MCF 10A (cell line): Measurements from ENCODE around the gene BPHL. TPM values are rescaled to one million over a fixed set of nuclear protein-coding genes. Genes with fewer than 3 reads are reported as not detected.

ENCODE experiments used
- BruUV-seq: library from RNA; stranded (reverse); fragments of 400-500 nt; replicated peaks from 2 replicates; lab custom pipeline; 2021; lab: Mats Ljungman, UMichigan
- CTCF ChIA-PET: fragments of 300-600 bp; sonication (Branson Sonifier 250); formaldehyde crosslinking; extraction: SDS; loops from one replicate; lab custom pipeline; 2021; ENCODE audit warnings: antibody characterized with exemption, inconsistent platforms; lab: Yijun Ruan, JAX
- POLR2A ChIA-PET: fragments of 300-600, 350-650 bp; sonication (Branson Sonifier 250); formaldehyde crosslinking; extraction: SDS; loops from one replicate; lab custom pipeline; 2020; ENCODE audit warnings: antibody characterized with exemption, inconsistent platforms; lab: Yijun Ruan, JAX
- DNase-seq: peaks from one replicate; pipeline ENCODE4 v3.0.0-alpha.2; 2018; ENCODE audit not compliant: unreplicated experiment
- H3K27ac Mint-ChIP-seq: one replicate; pipeline ENCODE4 v1.8.0; 2022; ENCODE audit warnings: mild to moderate bottlenecking, low read depth, mixed read lengths; ENCODE audit not compliant: unreplicated experiment
- H3K27me3 Mint-ChIP-seq: one replicate; pipeline ENCODE4 v1.8.0; 2022; ENCODE audit warnings: mixed read lengths; ENCODE audit not compliant: insufficient read depth, unreplicated experiment
- H3K36me3 Mint-ChIP-seq: one replicate; pipeline ENCODE4 v1.8.0; 2022; ENCODE audit warnings: mild to moderate bottlenecking, moderate library complexity, mixed read lengths; ENCODE audit not compliant: insufficient read depth, unreplicated experiment
- H3K4me1 Mint-ChIP-seq: one replicate; pipeline ENCODE4 v1.8.0; 2022; ENCODE audit warnings: mixed read lengths; ENCODE audit not compliant: insufficient read depth, unreplicated experiment
- H3K4me3 Mint-ChIP-seq: one replicate; pipeline ENCODE4 v1.8.0; 2022; ENCODE audit warnings: mild to moderate bottlenecking, moderate library complexity, mixed read lengths; ENCODE audit not compliant: unreplicated experiment
- H3K9me3 Mint-ChIP-seq: one replicate; pipeline ENCODE4 v1.8.0; 2022; ENCODE audit warnings: mixed read lengths; ENCODE audit not compliant: unreplicated experiment
- intact Hi-C: fragments of 100-400 bp; cut with micrococcal nuclease; formaldehyde crosslinking; loops from 2 replicates; pipeline ENCODE4 v1.14.1; 2022
- total RNA-seq: library from RNA; stranded (reverse); gene quantifications from 2 replicates; pipeline ENCODE4 v1.2.3, GENCODE V29; 2022
- TF ChIP-seq, protein P1 (sequence below): fragments of 200-600 bp; IDR thresholded peaks from one replicate; pipeline ENCODE4 v1.8.0; 2022; ENCODE audit warnings: antibody characterized with exemption, mild to moderate bottlenecking; ENCODE audit not compliant: unreplicated experiment

BPHL gene
- total RNA-seq, 1 experiment from 2014 or later: 13.2 TPM

DNA sequence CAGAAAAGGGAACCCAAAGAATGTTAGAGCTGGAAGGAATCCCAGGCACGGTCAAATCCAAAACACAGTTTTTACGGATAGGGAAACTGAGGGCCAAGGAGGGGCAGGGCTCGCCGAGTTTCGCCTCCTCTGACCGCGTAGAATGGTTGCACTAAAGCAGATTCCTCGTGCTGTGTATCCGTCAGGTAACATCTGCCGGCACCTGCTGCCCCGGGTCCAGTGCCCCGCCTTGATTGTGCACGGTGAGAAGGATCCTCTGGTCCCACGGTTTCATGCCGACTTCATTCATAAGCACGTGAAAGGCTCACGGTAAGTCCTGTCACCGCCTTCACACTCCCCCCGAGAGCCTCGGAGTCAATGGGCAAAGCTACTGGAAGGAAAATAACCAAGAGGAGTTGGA lies 21.7 kb downstream of the BPHL start:
- DNase-seq: no peak
- no TSS peak for BruUV-seq
- Mint-ChIP-seq H3K4me1 (peaks cover 13% of the 10 kb centered on the region), H3K36me3 (peaks cover 33% of the 10 kb centered on the region), H3K27me3 (no peaks in the 10 kb centered on the region), H3K27ac (no peak overlapping the region), H3K9me3 (no peaks in the 10 kb centered on the region), H3K4me3 (no peak overlapping the region)
- intact Hi-C loops: no loop called here
- TF ChIP-seq, protein P1, sequence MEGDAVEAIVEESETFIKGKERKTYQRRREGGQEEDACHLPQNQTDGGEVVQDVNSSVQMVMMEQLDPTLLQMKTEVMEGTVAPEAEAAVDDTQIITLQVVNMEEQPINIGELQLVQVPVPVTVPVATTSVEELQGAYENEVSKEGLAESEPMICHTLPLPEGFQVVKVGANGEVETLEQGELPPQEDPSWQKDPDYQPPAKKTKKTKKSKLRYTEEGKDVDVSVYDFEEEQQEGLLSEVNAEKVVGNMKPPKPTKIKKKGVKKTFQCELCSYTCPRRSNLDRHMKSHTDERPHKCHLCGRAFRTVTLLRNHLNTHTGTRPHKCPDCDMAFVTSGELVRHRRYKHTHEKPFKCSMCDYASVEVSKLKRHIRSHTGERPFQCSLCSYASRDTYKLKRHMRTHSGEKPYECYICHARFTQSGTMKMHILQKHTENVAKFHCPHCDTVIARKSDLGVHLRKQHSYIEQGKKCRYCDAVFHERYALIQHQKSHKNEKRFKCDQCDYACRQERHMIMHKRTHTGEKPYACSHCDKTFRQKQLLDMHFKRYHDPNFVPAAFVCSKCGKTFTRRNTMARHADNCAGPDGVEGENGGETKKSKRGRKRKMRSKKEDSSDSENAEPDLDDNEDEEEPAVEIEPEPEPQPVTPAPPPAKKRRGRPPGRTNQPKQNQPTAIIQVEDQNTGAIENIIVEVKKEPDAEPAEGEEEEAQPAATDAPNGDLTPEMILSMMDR: no peak
- ChIA-PET CTCF (interaction anchor here (0.7 to 2.2 kb wide), 5 partner anchors 11 to 112 kb away, joined by 3 to 10 read pairs (median 6); partner anchors contain the start of gene TUBB2A), POLR2A (interaction anchor here (1.2 kb wide), 1 partner anchor 76 kb away, joined by 3 read pairs; no protein-coding TSS in a partner anchor)

DNA sequence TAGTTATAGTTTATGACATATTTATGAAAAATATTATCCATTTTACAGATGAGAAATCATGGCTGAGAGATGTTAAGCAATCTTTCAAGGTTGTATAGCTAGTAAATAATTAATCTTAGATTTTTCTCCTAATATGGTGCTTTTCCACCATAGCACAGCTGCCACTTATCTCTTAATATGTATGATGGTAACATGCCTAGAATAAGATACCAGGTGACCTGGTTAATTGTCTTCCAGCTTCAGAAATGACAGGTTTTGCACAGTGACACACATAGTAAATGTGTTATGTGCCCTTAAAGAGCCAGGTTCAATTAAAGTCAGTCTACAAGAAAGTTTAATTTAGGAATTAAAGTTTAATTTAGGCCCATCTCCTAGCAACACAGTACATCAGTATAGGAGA lies 24.0 kb downstream of the BPHL start:
- TF ChIP-seq, protein P1: no peak
- no TSS peak for BruUV-seq
- Mint-ChIP-seq H3K4me1 (peaks cover 13% of the 10 kb centered on the region), H3K27me3 (no peaks in the 10 kb centered on the region), H3K36me3 (peaks cover 24% of the 10 kb centered on the region), H3K4me3 (no peak overlapping the region), H3K9me3 (no peaks in the 10 kb centered on the region), H3K27ac (no peak overlapping the region)
- POLR2A ChIA-PET: interaction anchor here (0.6 to 1.5 kb wide), 2 partner anchors 15 to 35 kb away, joined by 3 to 4 read pairs; partner anchors contain the start of gene TUBB2A
- intact Hi-C loops: no loop called here
- no peak for DNase-seq
- CTCF ChIA-PET: interaction anchor here (0.6 to 1.2 kb wide), 3 partner anchors 10 to 66 kb away, joined by 3 to 4 read pairs (median 3); partner anchors contain the start of gene TUBB2A

DNA sequence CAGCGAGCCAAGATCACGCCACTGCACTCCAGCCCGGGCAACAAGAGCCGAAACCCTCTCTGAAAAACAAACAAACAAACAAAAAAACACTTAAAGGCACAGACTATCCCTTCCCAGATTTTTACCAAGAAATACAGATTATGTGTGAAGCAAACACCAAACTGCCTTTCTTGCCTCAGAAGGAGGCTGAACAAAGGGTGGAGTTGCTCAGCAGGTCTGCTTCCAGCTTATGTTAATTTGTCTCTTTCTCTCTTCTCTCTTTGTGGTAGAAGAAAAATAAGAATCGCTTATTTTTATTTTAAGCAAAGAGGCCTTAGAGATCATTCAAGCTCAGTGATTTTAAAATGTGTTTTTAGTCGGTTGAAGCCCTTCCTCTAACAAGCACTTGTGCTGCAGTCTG lies 24.6 kb downstream of the BPHL start:
- POLR2A ChIA-PET: interaction anchor here (1.5 kb wide), 1 partner anchor 14 kb away, joined by 3 read pairs; the partner anchor contains the start of gene TUBB2A

DNA sequence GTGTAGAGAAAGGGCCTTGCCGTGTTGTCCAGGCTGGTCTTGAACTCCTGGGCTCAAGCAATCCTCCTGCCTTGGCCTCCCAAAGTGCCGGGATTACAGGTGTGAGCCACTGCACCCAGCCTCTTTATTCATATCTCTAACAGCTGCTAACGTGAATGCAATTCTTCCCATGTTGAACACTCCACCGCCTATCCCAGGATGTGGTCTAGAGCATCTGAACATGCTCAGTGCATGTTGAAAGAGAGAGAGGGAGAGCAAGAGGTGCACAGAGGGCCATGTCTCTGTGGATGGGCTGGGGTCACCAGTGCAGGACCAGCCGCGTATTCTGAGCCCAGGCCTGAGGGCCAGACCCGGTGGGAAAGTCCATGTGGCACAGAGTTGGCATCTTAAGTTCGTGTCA lies 26.1 kb downstream of the BPHL start:
- POLR2A ChIA-PET: no interaction called here
- no peak for DNase-seq
- Mint-ChIP-seq H3K27me3 (no peaks in the 10 kb centered on the region), H3K36me3 (peaks cover 21% of the 10 kb centered on the region), H3K27ac (no peak overlapping the region), H3K4me3 (no peak overlapping the region), H3K9me3 (no peaks in the 10 kb centered on the region), H3K4me1 (peaks cover under 1% of the 10 kb centered on the region)
- intact Hi-C loops: no loop called here
- CTCF ChIA-PET: interaction anchor here (0.6 kb wide), 2 partner anchors 58 to 104 kb away, joined by 4 read pairs; no protein-coding TSS in a partner anchor
- TF ChIP-seq, protein P1: no peak
- BruUV-seq: no TSS peak

More for the DNA sequence above, 24.6 kb downstream of the BPHL start:
- Mint-ChIP-seq H3K4me1 (peaks cover 13% of the 10 kb centered on the region), H3K27ac (no peak overlapping the region), H3K36me3 (peaks cover 21% of the 10 kb centered on the region), H3K4me3 (no peak overlapping the region), H3K9me3 (no peaks in the 10 kb centered on the region), H3K27me3 (no peaks in the 10 kb centered on the region)
- intact Hi-C loops: no loop called here
- no TSS peak for BruUV-seq
- TF ChIP-seq, protein P1: no peak
- CTCF ChIA-PET: interaction anchor here (0.6 kb wide), 1 partner anchor 11 kb away, joined by 3 read pairs; no protein-coding TSS in a partner anchor
- DNase-seq: no peak
